ENCODE data around the gene ZNF787. TPM values are rescaled to one million over a fixed set of nuclear protein-coding genes. Genes with fewer than 3 reads are reported as not detected.
A peak's percentile ranks its signal among the peaks of the same experiment; 100 is the strongest.

The ZNF787 gene
- total RNA-seq, 1 experiment from 2014 or later = 54.6 TPM

- no peak overlapping the region for H4K5ac ChIP-seq (ENCODE audit: insufficient read length, low read depth, low read length)
- no peak overlapping the region for H2BK5ac ChIP-seq (ENCODE audit: insufficient read length, low read length)
- H3K56ac ChIP-seq (ENCODE audit: insufficient read length, low read depth, low read length) = no peak overlapping the region
- H3K27me3 ChIP-seq (ENCODE audit: insufficient read depth, low read length) = no peaks in the 10 kb centered on the region
- peak overlapping the region in 1 of 3 experiments; percentile 88; a peak in 3 of 7 replicates for H3K27ac Mint-ChIP-seq
- no peak overlapping the region for H3T11ph ChIP-seq (ENCODE audit: low read length)
- no peaks in the 10 kb centered on the region for H3K79me2 ChIP-seq (ENCODE audit: insufficient read depth, low read length)
- H3K4me3 Mint-ChIP-seq = peak overlapping the region in 1 of 2 experiments; percentile 8; a peak in 1 of 5 replicates
- H3K27ac ChIP-seq (ENCODE audit: insufficient read length, low read depth, low read length) = no peak overlapping the region
- no peak for DNase-seq
- H2BK120ac ChIP-seq (ENCODE audit: low read depth, low read length, poor library complexity, severe bottlenecking) = no peak overlapping the region
- no peak overlapping the region for H3K4ac ChIP-seq (ENCODE audit: low read depth, low read length)
- H3K4me2 ChIP-seq (ENCODE audit: insufficient read depth, insufficient read length, low read length) = no peak overlapping the region
- no peak overlapping the region for H2BK20ac ChIP-seq (ENCODE audit: low read depth, low read length, poor library complexity, severe bottlenecking)
- H3K18ac ChIP-seq (ENCODE audit: insufficient read length, low read depth, low read length) = no peak overlapping the region
- H4K20me1 ChIP-seq (ENCODE audit: control insufficient read depth, insufficient read depth, insufficient read length) = no peaks in the 10 kb centered on the region
- H2AK5ac ChIP-seq (ENCODE audit: insufficient read length, low read length) = no peak overlapping the region
- no peak overlapping the region for H2BK12ac ChIP-seq (ENCODE audit: insufficient read length, low read depth, low read length)
- no peaks in the 10 kb centered on the region for H3K79me1 ChIP-seq (ENCODE audit: insufficient read depth, low read depth, low read length, poor library complexity, severe bottlenecking)
- peaks cover 2% of the 10 kb centered on the region; the same call in 1 of the 2 replicates for H3K27me3 Mint-ChIP-seq (ENCODE audit: low read depth)
- H2BK15ac ChIP-seq (ENCODE audit: low read depth, low read length) = no peak overlapping the region
- no peaks in the 10 kb centered on the region for H3K9me3 ChIP-seq (ENCODE audit: control insufficient read depth, low read depth, low read length)
- H4K8ac ChIP-seq (replicated peaks; ENCODE audit: insufficient read length, low read depth, low read length) = no peak overlapping the region
- no peak overlapping the region for H3K9ac ChIP-seq (ENCODE audit: extremely low read depth, insufficient read length, low read length)
- no peaks in the 10 kb centered on the region for H3K36me3 Mint-ChIP-seq (ENCODE audit: insufficient read depth in 1 of 3, low read depth in 3 of 3)
- TF ChIP-seq, protein P1, sequence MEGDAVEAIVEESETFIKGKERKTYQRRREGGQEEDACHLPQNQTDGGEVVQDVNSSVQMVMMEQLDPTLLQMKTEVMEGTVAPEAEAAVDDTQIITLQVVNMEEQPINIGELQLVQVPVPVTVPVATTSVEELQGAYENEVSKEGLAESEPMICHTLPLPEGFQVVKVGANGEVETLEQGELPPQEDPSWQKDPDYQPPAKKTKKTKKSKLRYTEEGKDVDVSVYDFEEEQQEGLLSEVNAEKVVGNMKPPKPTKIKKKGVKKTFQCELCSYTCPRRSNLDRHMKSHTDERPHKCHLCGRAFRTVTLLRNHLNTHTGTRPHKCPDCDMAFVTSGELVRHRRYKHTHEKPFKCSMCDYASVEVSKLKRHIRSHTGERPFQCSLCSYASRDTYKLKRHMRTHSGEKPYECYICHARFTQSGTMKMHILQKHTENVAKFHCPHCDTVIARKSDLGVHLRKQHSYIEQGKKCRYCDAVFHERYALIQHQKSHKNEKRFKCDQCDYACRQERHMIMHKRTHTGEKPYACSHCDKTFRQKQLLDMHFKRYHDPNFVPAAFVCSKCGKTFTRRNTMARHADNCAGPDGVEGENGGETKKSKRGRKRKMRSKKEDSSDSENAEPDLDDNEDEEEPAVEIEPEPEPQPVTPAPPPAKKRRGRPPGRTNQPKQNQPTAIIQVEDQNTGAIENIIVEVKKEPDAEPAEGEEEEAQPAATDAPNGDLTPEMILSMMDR (conservative IDR thresholded peaks at IDR 0.05) = no peak
- H4K91ac ChIP-seq (ENCODE audit: insufficient read length, low read depth, low read length) = no peak overlapping the region
- H3K4me1 ChIP-seq (ENCODE audit: insufficient read depth, low read length) = peaks cover 7% of the 10 kb centered on the region; the same call in 1 of the 2 replicates
- no peak overlapping the region for H2AFZ ChIP-seq (ENCODE audit: low read length)
- H3K14ac ChIP-seq (ENCODE audit: insufficient read depth, low read length) = no peak overlapping the region
- no peaks in the 10 kb centered on the region for H3K23me2 ChIP-seq (ENCODE audit: insufficient read length, low read depth, low read length, poor library complexity, severe bottlenecking)
- no CpG with 5 or more reads among the region's 14 CpGs for WGBS (ENCODE audit: extremely low coverage, insufficient read length, low lambda C conversion rate)
- H3K9me3 Mint-ChIP-seq = peaks cover 0 to 2% of the 10 kb centered on the region in 2 experiments; a peak in 1 of 5 replicates
- H3K23ac ChIP-seq (ENCODE audit: insufficient read length, low read depth, low read length) = no peak overlapping the region
- H3K4me1 Mint-ChIP-seq = peaks cover 32 to 33% of the 10 kb centered on the region in 2 experiments
These were observed 13.0 kb upstream of the ZNF787 start for GRCh38 chr19:56133858-56134653.
